ENCODE results near the gene VIT. TPM values are rescaled to one million over a fixed set of nuclear protein-coding genes. Genes with fewer than 3 reads are reported as not detected.
A peak's percentile ranks its signal among the peaks of the same experiment; 100 is the strongest.

The VIT gene
- total RNA-seq, 6 experiments from 2014 or later, result 3.7 to 11.6 (median 9.7) TPM

GRCh38 chr2:36781907-36782720 is 85.6 kb downstream of the VIT start:
- H3K4me3 Mint-ChIP-seq, result no peak overlapping the region
- no peaks in the 10 kb centered on the region for H3K9me3 Mint-ChIP-seq
- TF ChIP-seq CTCF (IDR thresholded peaks at IDR 0.05), result no peak
- DNase-seq, result no peak
- H3K36me3 Mint-ChIP-seq (ENCODE audit: low read depth), result no peaks in the 10 kb centered on the region
- H3K4me1 Mint-ChIP-seq (ENCODE audit: low read depth), result peaks cover 20% of the 10 kb centered on the region
- H3K27me3 Mint-ChIP-seq (ENCODE audit: insufficient read depth), result peaks cover 3% of the 10 kb centered on the region; the same call in 1 of the 2 replicates
- no peak overlapping the region for H3K27ac Mint-ChIP-seq

GRCh38 chr2:36783246-36783645 is 86.7 kb downstream of the VIT start:
- DNase-seq, result no peak
- TF ChIP-seq CTCF (IDR thresholded peaks at IDR 0.05), result no peak
- peaks cover 3% of the 10 kb centered on the region; the same call in 1 of the 2 replicates for H3K27me3 Mint-ChIP-seq (ENCODE audit: insufficient read depth)
- no peaks in the 10 kb centered on the region for H3K36me3 Mint-ChIP-seq (ENCODE audit: low read depth)
- no peak overlapping the region for H3K4me3 Mint-ChIP-seq
- H3K4me1 Mint-ChIP-seq (ENCODE audit: low read depth), result peaks cover 20% of the 10 kb centered on the region
- H3K9me3 Mint-ChIP-seq, result no peaks in the 10 kb centered on the region
- H3K27ac Mint-ChIP-seq, result no peak overlapping the region

- H3K4me3 Mint-ChIP-seq, result no peak overlapping the region
- H3K36me3 Mint-ChIP-seq (ENCODE audit: low read depth), result no peaks in the 10 kb centered on the region
- peaks cover 10% of the 10 kb centered on the region for H3K4me1 Mint-ChIP-seq (ENCODE audit: low read depth)
- H3K27ac Mint-ChIP-seq, result no peak overlapping the region
- no peaks in the 10 kb centered on the region for H3K9me3 Mint-ChIP-seq
- DNase-seq, result peak; percentile 37
- TF ChIP-seq CTCF (IDR thresholded peaks at IDR 0.05), result peak; percentile 99
- H3K27me3 Mint-ChIP-seq (ENCODE audit: insufficient read depth), result peaks cover 5% of the 10 kb centered on the region
Observed at GRCh38 chr2:36785179-36785795, 88.8 kb downstream of the VIT start.

GRCh38 chr2:36789181-36789804 is 92.8 kb downstream of the VIT start:
- no peak overlapping the region for H3K27ac Mint-ChIP-seq
- H3K9me3 Mint-ChIP-seq, result no peaks in the 10 kb centered on the region
- peaks cover 9% of the 10 kb centered on the region for H3K4me1 Mint-ChIP-seq (ENCODE audit: low read depth)
- H3K27me3 Mint-ChIP-seq (ENCODE audit: insufficient read depth), result peaks cover 12% of the 10 kb centered on the region
- no peaks in the 10 kb centered on the region for H3K36me3 Mint-ChIP-seq (ENCODE audit: low read depth)
- no peak for TF ChIP-seq CTCF (IDR thresholded peaks at IDR 0.05)
- no peak overlapping the region for H3K4me3 Mint-ChIP-seq
- DNase-seq, result no peak

GRCh38 chr2:36792951-36793350 is 96.4 kb downstream of the VIT start:
- DNase-seq, result no peak
- TF ChIP-seq CTCF (IDR thresholded peaks at IDR 0.05), result no peak
- no peak overlapping the region for H3K4me3 Mint-ChIP-seq
- H3K4me1 Mint-ChIP-seq (ENCODE audit: low read depth), result peaks cover 11% of the 10 kb centered on the region
- peaks cover 19% of the 10 kb centered on the region for H3K27me3 Mint-ChIP-seq (ENCODE audit: insufficient read depth)
- no peaks in the 10 kb centered on the region for H3K36me3 Mint-ChIP-seq (ENCODE audit: low read depth)
- no peak overlapping the region for H3K27ac Mint-ChIP-seq
- no peaks in the 10 kb centered on the region for H3K9me3 Mint-ChIP-seq

Measured in HFFc6 (cell line).